Caco-2 (cell line): ENCODE measurements around the gene FXYD5. TPM values are rescaled to one million over a fixed set of nuclear protein-coding genes. Genes with fewer than 3 reads are reported as not detected.
A peak's percentile ranks its signal among the peaks of the same experiment; 100 is the strongest.

Experiments used
- BruUV-seq: library from RNA; stranded (reverse); fragments of 400-500 nt; replicated peaks from 2 replicates; lab custom pipeline; 2021; lab: Mats Ljungman, UMichigan
- CTCF ChIA-PET: fragments of 300-600 bp; sonication (Branson Sonifier 250); formaldehyde crosslinking; loops from one replicate; lab custom pipeline; 2022; ENCODE audit warnings: antibody characterized with exemption; lab: Charles Lee
- POLR2A ChIA-PET: fragments of 300-600 bp; sonication (Branson Sonifier 250); formaldehyde crosslinking; loops from one replicate; lab custom pipeline; 2022; ENCODE audit warnings: antibody characterized with exemption; lab: Charles Lee
- DNase-seq, 2 experiments: peaks; one replicate each; pipeline versions ENCODE4 v3.0.0 to v3.0.0-alpha.2; 2020 to 2022
- H3K27me3 ChIP-seq: replicated peaks from 2 replicates; pipeline ENCODE4 v1.6.0; 2011; ENCODE audit warnings: low read length; ENCODE audit not compliant: control insufficient read depth, insufficient read depth
- H3K36me3 ChIP-seq: 2 replicates; pipeline ENCODE4 v1.5.1; 2011; ENCODE audit warnings: low read length; ENCODE audit not compliant: control insufficient read depth, insufficient read depth
- H3K4me1 ChIP-seq: fragments of 250-450 bp; sonication (Bioruptor Pico); 2 replicates; pipeline ENCODE4 v1.5.1; 2020; ENCODE audit warnings: mild to moderate bottlenecking
- H3K4me3 ChIP-seq: 2 replicates; pipeline ENCODE4 v1.5.1; 2011; ENCODE audit warnings: low read depth, mild to moderate bottlenecking, control low read depth, low read length
- H3K9me3 ChIP-seq: fragments of 250-450 bp; sonication (Bioruptor Pico); 2 replicates; pipeline ENCODE4 v1.5.1; 2020; ENCODE audit warnings: mild to moderate bottlenecking, moderate library complexity
- H3K27ac Mint-ChIP-seq: one replicate; pipeline ENCODE4 v1.8.0; 2022; ENCODE audit warnings: mixed read lengths; ENCODE audit not compliant: unreplicated experiment
- H3K27me3 Mint-ChIP-seq: one replicate; pipeline ENCODE4 v1.8.0; 2022; ENCODE audit warnings: mixed read lengths; ENCODE audit not compliant: insufficient read depth, unreplicated experiment
- H3K36me3 Mint-ChIP-seq: one replicate; pipeline ENCODE4 v1.8.0; 2022; ENCODE audit warnings: mild to moderate bottlenecking, mixed read lengths; ENCODE audit not compliant: insufficient read depth, unreplicated experiment
- H3K4me1 Mint-ChIP-seq: one replicate; pipeline ENCODE4 v1.8.0; 2022; ENCODE audit warnings: low read depth, mixed read lengths; ENCODE audit not compliant: unreplicated experiment
- H3K4me3 Mint-ChIP-seq: one replicate; pipeline ENCODE4 v1.8.0; 2022; ENCODE audit warnings: mild to moderate bottlenecking, moderate library complexity, mixed read lengths; ENCODE audit not compliant: unreplicated experiment
- H3K9me3 Mint-ChIP-seq: one replicate; pipeline ENCODE4 v1.8.0; 2022; ENCODE audit warnings: mixed read lengths; ENCODE audit not compliant: unreplicated experiment
- intact Hi-C: fragments of 100-400 bp; cut with micrococcal nuclease; formaldehyde crosslinking; loops from one replicate; pipeline ENCODE4 v1.10.0; 2022; ENCODE audit not compliant: unreplicated experiment
- total RNA-seq: library from RNA; stranded (reverse); gene quantifications from 2 replicates; pipeline ENCODE4 v1.2.3, GENCODE V29; 2022
- TF ChIP-seq, protein P1 (sequence below), 2 experiments: fragments of 200-600 bp in 1 of 2; IDR thresholded peaks; 1 replicate in 1 of 2; 2 replicates in 1 of 2; pipeline versions ENCODE4 v1.5.1 to v1.8.0; 2011 to 2022; ENCODE audit warnings: antibody characterized with exemption in 1 of 2, control low read depth in 1 of 2, inconsistent platforms in 1 of 2, low read depth in 1 of 2, low read length in 1 of 2, mild to moderate bottlenecking in 1 of 2, moderate library complexity in 1 of 2; ENCODE audit not compliant: insufficient read depth in 1 of 2, severe bottlenecking in 1 of 2, unreplicated experiment in 1 of 2

FXYD5 gene
- total RNA-seq, 1 experiment from 2014 or later: 20.4 TPM

DNA sequence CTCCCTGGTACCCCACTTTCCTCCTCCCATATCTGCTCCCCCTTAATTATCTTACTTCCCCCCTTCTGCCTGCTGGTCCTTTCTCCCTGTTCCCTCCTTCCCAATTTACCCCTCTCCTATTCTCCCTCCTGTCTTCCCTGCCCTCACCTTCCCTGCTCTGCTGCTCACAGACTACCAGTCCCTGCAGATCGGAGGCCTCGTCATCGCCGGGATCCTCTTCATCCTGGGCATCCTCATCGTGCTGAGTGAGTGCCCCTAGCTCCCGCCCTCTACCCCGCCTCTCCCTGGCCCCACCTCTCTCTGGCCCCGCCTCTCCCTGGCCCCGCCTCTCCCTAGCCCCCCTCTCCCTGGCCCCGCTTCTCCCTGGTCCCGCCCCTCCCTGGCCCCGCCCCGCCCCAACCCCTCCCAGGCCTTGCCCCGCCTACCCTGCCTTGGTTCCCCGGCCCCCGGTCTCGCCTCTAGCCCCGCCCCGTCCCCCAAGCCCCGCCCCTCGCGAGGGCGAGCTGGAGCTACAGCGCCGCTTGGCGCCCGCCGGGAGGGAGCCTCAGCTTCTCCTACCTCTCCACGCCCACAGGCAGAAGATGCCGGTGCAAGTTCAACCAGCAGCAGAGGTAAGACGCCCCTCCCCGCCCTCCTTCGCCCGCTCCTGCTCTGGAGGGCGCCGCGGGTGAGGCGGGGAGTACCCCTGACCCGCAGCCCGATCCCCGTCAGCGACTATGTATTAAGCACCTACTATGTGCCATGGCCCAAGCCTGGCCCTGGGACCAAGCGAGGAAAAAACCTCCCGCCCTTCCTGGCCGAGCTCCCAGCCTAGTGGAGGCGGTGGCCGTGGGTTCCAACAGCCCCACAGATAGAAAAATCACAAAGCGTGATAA lies 13.3 kb upstream of the FXYD5 start:
- Histone ChIP-seq H3K9me3 (no peaks in the 10 kb centered on the region; the same call in 1 of the 2 replicates), H3K27me3 (no peaks in the 10 kb centered on the region; the same call in 1 of the 2 replicates), H3K4me1 (peaks cover 16% of the 10 kb centered on the region; the same call in 1 of the 2 replicates), H3K4me3 (no peak overlapping the region), H3K36me3 (no peaks in the 10 kb centered on the region)
- Mint-ChIP-seq H3K36me3 (no peaks in the 10 kb centered on the region), H3K4me1 (no peaks in the 10 kb centered on the region), H3K4me3 (no peak overlapping the region), H3K27ac (no peak overlapping the region), H3K27me3 (peaks cover 8% of the 10 kb centered on the region), H3K9me3 (no peaks in the 10 kb centered on the region)
- TF ChIP-seq, protein P1, sequence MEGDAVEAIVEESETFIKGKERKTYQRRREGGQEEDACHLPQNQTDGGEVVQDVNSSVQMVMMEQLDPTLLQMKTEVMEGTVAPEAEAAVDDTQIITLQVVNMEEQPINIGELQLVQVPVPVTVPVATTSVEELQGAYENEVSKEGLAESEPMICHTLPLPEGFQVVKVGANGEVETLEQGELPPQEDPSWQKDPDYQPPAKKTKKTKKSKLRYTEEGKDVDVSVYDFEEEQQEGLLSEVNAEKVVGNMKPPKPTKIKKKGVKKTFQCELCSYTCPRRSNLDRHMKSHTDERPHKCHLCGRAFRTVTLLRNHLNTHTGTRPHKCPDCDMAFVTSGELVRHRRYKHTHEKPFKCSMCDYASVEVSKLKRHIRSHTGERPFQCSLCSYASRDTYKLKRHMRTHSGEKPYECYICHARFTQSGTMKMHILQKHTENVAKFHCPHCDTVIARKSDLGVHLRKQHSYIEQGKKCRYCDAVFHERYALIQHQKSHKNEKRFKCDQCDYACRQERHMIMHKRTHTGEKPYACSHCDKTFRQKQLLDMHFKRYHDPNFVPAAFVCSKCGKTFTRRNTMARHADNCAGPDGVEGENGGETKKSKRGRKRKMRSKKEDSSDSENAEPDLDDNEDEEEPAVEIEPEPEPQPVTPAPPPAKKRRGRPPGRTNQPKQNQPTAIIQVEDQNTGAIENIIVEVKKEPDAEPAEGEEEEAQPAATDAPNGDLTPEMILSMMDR (IDR thresholded peaks at IDR 0.05; ENCODE audit: insufficient read depth in 1 of 2, low read depth in 1 of 2, low read length in 1 of 2, severe bottlenecking in 1 of 2, unreplicated experiment in 1 of 2): peak in 1 of 2 experiments; percentile 55
- DNase-seq: peak; percentile 79 to 85
- intact Hi-C loops: no loop called here
- POLR2A ChIA-PET: no interaction called here
- CTCF ChIA-PET: interaction anchor here (0.6 to 1.9 kb wide), 13 partner anchors 12 to 1349 kb away, joined by 3 to 10 read pairs (median 4); partner anchors contain the start of genes FXYD3 and FXYD5
- no TSS peak for BruUV-seq

DNA sequence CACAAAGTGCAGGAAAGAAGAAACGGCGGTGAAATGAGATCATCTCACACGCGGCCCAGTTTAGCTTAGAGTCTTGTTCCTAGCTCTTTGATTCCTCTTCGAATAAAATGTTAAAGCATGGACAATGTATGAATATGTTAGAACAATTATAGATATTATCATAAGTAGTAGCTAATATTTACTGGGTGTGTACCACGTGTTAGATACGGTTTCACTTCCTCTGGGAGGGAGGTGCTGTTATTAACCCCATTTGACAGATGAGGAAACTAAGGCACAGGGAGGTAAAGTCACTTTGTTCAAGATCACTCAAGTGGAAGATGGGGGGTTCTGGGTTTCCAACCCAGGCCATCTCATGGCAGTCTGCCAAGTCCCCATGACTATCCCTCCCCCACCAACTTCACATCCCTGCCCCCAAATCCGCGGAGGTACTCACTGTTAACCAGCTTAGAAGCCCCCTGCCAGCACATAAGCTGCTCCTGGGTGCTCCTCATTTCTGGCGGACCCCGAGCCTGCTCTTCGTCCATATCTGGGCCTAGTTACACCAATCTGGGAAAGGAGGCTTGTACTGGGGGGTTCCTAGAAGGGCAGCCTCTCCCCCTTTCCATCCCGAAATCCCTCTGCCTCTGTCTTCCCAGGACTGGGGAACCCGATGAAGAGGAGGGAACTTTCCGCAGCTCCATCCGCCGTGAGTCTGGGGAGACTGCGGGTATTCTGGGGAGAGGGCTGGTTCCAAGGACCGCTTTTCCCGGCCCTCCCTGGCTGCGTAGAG lies 12.5 kb upstream of the FXYD5 start:
- intact Hi-C loops: no loop called here
- TF ChIP-seq, protein P1 (IDR thresholded peaks at IDR 0.05; ENCODE audit: insufficient read depth in 1 of 2, low read depth in 1 of 2, low read length in 1 of 2, severe bottlenecking in 1 of 2, unreplicated experiment in 1 of 2): no peak
- H3K36me3 ChIP-seq: no peaks in the 10 kb centered on the region
- H3K4me3 ChIP-seq: peak overlapping the region; percentile 29
- H3K9me3 Mint-ChIP-seq: no peaks in the 10 kb centered on the region
- CTCF ChIA-PET: interaction anchor here (0.6 to 1.9 kb wide), 14 partner anchors 12 to 1350 kb away, joined by 3 to 10 read pairs (median 4); partner anchors contain the start of gene FXYD5
- H3K4me1 ChIP-seq: peaks cover 14% of the 10 kb centered on the region; the same call in 1 of the 2 replicates
- no peaks in the 10 kb centered on the region for H3K36me3 Mint-ChIP-seq
- BruUV-seq: no TSS peak
- peak overlapping the region; percentile 52 for H3K4me3 Mint-ChIP-seq
- no peak overlapping the region for H3K27ac Mint-ChIP-seq
- POLR2A ChIA-PET: no interaction called here
- no peaks in the 10 kb centered on the region for H3K4me1 Mint-ChIP-seq
- no peaks in the 10 kb centered on the region; the same call in 1 of the 2 replicates for H3K9me3 ChIP-seq
- DNase-seq: no peak
- H3K27me3 ChIP-seq: no peaks in the 10 kb centered on the region; the same call in 1 of the 2 replicates
- H3K27me3 Mint-ChIP-seq: peaks cover 8% of the 10 kb centered on the region
